KMS-11 (cell line): ENCODE measurements around the gene MED9.

ENCODE experiments used
- H2AFZ ChIP-seq: fragments of 200-600 bp; sonication (generic); 2 replicates; pipeline ENCODE4 v1.6.1; 2016; ENCODE audit warnings: antibody characterized with exemption, mixed run types, low read depth
- H3K27ac ChIP-seq: fragments of 200-600 bp; sonication (generic); 2 replicates; pipeline ENCODE4 v1.6.1; 2016; ENCODE audit warnings: mild to moderate bottlenecking, mixed run types
- H3K27me3 ChIP-seq: fragments of 200-600 bp; sonication (generic); 2 replicates; pipeline ENCODE4 v1.6.1; 2017; ENCODE audit warnings: mild to moderate bottlenecking, low read depth, mixed run types, moderate library complexity; ENCODE audit not compliant: insufficient read depth
- H3K36me3 ChIP-seq: fragments of 200-600 bp; sonication (generic); 2 replicates; pipeline ENCODE4 v1.6.1; 2017; ENCODE audit warnings: mild to moderate bottlenecking, mixed run types; ENCODE audit not compliant: insufficient read depth
- H3K4me1 ChIP-seq: fragments of 200-600 bp; sonication (generic); 2 replicates; pipeline ENCODE4 v1.6.1; 2016; ENCODE audit warnings: mild to moderate bottlenecking, low read depth, mixed run types; ENCODE audit not compliant: poor library complexity, severe bottlenecking
- H3K4me2 ChIP-seq: fragments of 200-600 bp; sonication (generic); 2 replicates; pipeline ENCODE4 v1.7.0; 2016; ENCODE audit warnings: mild to moderate bottlenecking, mixed run types
- H3K4me3 ChIP-seq: fragments of 200-600 bp; sonication (generic); IDR thresholded peaks from 2 replicates; pipeline ENCODE4 v1.6.1; 2017; ENCODE audit warnings: low read depth, low read length, mixed read lengths; ENCODE audit not compliant: insufficient read depth
- H3K79me2 ChIP-seq: fragments of 200-600 bp; sonication (generic); 2 replicates; pipeline ENCODE4 v1.6.1; 2016; ENCODE audit warnings: low read depth, mixed run types; ENCODE audit not compliant: insufficient read depth
- H3K9ac ChIP-seq: fragments of 200-600 bp; sonication (generic); 2 replicates; pipeline ENCODE4 v1.6.1; 2016; ENCODE audit warnings: mild to moderate bottlenecking, mixed run types
- H4K20me1 ChIP-seq: fragments of 200-600 bp; sonication (generic); 2 replicates; pipeline ENCODE4 v1.6.1; 2016; ENCODE audit warnings: mild to moderate bottlenecking, mixed run types; ENCODE audit not compliant: insufficient read depth
- TF ChIP-seq, protein P1 (sequence below): fragments of 200-600 bp; sonication (generic); conservative IDR thresholded peaks from 2 replicates; pipeline ENCODE4 v1.6.1; 2017; ENCODE audit warnings: low read depth, mild to moderate bottlenecking, antibody characterized with exemption, low read length, moderate library complexity, mixed read lengths

MED9 gene

DNA sequence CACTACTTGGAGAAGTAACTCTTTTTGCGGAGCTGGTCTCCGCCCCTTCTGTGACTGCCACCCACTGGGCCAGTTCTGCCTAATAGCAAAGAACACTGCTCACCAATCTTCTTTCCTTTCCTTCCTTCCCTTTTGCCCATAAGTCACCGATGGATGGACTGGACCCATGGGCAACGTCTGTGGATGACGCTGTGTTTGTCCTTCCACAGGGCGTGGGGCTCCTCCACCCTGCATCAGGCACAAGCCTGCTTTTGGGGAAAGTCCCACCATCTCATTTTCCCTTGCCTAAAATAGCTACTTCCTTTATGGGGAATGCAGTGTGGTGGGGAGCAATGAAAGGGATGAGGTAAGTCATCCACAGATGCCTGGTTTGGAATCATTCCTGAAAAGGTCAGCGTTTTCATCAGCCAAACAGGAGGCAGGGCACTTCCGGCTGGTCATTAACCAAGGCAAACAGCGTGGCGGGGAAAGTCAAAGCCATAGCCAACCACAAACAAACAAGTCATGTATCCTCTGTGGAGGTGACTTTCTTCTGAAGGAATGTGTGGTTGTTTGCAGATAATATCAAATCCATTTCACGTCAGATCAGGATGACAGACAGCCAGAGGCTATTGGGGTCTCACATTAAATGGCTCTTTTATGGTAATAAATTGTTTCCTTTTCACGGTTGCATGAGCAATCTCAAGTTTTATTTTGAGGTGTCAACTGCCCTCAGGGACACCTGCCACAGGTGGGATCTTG is 30.7 kb upstream of the MED9 start:
- Histone ChIP-seq H3K27ac (no peak overlapping the region), H3K4me2 (no peak overlapping the region), H4K20me1 (no peaks in the 10 kb centered on the region), H3K4me3 (no peak overlapping the region), H2AFZ (no peak overlapping the region), H3K79me2 (no peaks in the 10 kb centered on the region), H3K4me1 (no peaks in the 10 kb centered on the region), H3K36me3 (no peaks in the 10 kb centered on the region), H3K9ac (no peak overlapping the region), H3K27me3 (no peaks in the 10 kb centered on the region)
- TF ChIP-seq, protein P1, sequence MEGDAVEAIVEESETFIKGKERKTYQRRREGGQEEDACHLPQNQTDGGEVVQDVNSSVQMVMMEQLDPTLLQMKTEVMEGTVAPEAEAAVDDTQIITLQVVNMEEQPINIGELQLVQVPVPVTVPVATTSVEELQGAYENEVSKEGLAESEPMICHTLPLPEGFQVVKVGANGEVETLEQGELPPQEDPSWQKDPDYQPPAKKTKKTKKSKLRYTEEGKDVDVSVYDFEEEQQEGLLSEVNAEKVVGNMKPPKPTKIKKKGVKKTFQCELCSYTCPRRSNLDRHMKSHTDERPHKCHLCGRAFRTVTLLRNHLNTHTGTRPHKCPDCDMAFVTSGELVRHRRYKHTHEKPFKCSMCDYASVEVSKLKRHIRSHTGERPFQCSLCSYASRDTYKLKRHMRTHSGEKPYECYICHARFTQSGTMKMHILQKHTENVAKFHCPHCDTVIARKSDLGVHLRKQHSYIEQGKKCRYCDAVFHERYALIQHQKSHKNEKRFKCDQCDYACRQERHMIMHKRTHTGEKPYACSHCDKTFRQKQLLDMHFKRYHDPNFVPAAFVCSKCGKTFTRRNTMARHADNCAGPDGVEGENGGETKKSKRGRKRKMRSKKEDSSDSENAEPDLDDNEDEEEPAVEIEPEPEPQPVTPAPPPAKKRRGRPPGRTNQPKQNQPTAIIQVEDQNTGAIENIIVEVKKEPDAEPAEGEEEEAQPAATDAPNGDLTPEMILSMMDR: no peak

DNA sequence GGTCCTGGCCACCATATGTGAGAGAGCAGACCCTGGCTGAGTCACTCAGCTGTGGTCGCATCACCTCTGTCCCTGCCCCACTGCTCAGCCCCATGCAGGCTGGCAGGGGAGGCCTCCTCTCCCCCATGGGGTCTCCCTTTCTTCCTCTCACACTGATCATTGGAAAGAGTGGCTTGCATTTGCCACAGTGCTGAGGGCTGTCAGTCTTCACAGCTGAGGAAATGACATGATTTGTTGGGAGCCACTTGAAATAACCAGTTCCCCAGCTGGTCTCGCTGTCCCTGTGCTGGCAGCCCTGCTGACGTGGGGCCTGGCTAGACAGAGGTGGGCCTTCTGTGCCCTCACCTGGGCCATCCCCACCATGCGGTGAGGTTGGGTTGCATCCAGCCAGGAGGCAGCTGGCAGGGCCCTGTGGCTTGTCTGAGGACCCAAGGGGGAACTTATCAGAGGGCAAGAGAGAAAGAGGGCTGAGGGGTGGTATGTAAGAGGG is 30.1 kb upstream of the MED9 start:
- Histone ChIP-seq H3K27me3 (no peaks in the 10 kb centered on the region), H2AFZ (no peak overlapping the region), H3K4me1 (no peaks in the 10 kb centered on the region), H3K4me3 (no peak overlapping the region), H3K27ac (no peak overlapping the region), H4K20me1 (no peaks in the 10 kb centered on the region), H3K36me3 (no peaks in the 10 kb centered on the region), H3K9ac (no peak overlapping the region), H3K79me2 (no peaks in the 10 kb centered on the region), H3K4me2 (no peak overlapping the region)
- TF ChIP-seq, protein P1: no peak

DNA sequence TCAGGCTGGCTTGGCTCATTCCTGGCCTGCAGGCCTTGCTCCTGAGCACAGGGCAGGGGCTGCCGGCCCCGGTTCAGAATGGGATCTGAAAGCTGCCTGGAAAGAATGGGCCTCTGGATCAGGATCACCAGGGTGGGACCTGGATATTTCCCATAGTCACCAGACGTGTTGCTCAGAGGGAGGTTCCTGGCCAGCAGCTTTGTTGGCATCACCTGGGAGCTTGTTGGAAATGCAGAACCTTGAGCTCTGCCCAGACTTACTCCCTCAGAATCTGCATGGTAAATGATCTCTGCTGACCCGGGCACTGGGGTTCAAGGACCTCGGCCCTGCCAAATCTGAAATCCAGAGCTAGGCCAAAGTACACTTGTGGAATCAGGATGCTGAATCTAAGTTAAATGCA is 29.5 kb upstream of the MED9 start:
- TF ChIP-seq, protein P1: no peak
- Histone ChIP-seq H3K27me3 (no peaks in the 10 kb centered on the region), H3K4me1 (no peaks in the 10 kb centered on the region), H4K20me1 (no peaks in the 10 kb centered on the region), H3K4me3 (no peak overlapping the region), H3K79me2 (no peaks in the 10 kb centered on the region), H3K9ac (no peak overlapping the region), H3K4me2 (no peak overlapping the region), H3K36me3 (no peaks in the 10 kb centered on the region), H2AFZ (no peak overlapping the region), H3K27ac (no peak overlapping the region)

DNA sequence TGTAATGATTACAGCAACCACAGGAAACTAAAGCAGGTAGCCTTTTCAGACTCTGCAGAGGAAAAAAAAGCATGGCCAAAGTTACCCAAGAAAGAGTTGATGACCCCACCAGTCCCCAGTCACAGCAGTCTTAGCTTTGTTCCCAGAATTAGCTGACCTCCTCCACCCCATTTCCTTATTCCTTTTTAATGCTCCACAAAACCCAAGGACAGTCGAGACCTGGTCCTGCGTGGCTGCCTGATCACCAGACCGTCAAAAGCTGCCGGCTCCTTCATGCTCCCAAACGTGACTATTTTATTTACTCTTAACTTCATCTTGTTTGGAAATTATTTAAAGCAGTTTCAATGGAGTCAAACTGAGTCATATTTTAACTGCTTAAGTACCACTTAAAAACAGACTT is 28.7 kb upstream of the MED9 start:
- H4K20me1 ChIP-seq: no peaks in the 10 kb centered on the region
- H3K4me1 ChIP-seq: no peaks in the 10 kb centered on the region
- no peak overlapping the region for H3K4me3 ChIP-seq
- no peaks in the 10 kb centered on the region for H3K36me3 ChIP-seq
- H3K4me2 ChIP-seq: no peak overlapping the region
- H3K27ac ChIP-seq: no peak overlapping the region
- H3K27me3 ChIP-seq: no peaks in the 10 kb centered on the region
- H3K9ac ChIP-seq: no peak overlapping the region
- no peak overlapping the region for H2AFZ ChIP-seq
- TF ChIP-seq, protein P1: no peak
- no peaks in the 10 kb centered on the region for H3K79me2 ChIP-seq
